H9 (cell line): ENCODE measurements around the gene RPL18. TPM values are rescaled to one million over a fixed set of nuclear protein-coding genes. Genes with fewer than 3 reads are reported as not detected.
A peak's percentile ranks its signal among the peaks of the same experiment; 100 is the strongest.

Experiments used
- DNase-seq: peaks from one replicate; pipeline ENCODE4 v3.0.0-alpha.2; 2017
- H2AFZ ChIP-seq: one replicate; pipeline ENCODE4 v1.6.1; 2013; ENCODE audit warnings: mild to moderate bottlenecking, low read length, control low read depth, moderate library complexity
- H2AK5ac ChIP-seq: 2 replicates; pipeline ENCODE4 v1.6.1; 2013; ENCODE audit warnings: low read length, control low read depth, mixed read lengths; ENCODE audit not compliant: insufficient read length
- H2BK120ac ChIP-seq: one replicate; pipeline ENCODE4 v1.6.1; 2013; ENCODE audit warnings: low read depth, mild to moderate bottlenecking, low read length, control low read depth, inconsistent platforms; ENCODE audit not compliant: poor library complexity, severe bottlenecking
- H2BK12ac ChIP-seq: 2 replicates; pipeline ENCODE4 v1.6.1; 2013; ENCODE audit warnings: low read length, control low read depth, mixed read lengths, low read depth; ENCODE audit not compliant: insufficient read length
- H2BK15ac ChIP-seq: 2 replicates; pipeline ENCODE4 v1.6.1; 2013; ENCODE audit warnings: low read depth, low read length, control low read depth
- H2BK20ac ChIP-seq: one replicate; pipeline ENCODE4 v1.6.1; 2013; ENCODE audit warnings: low read depth, mild to moderate bottlenecking, low read length, control low read depth, inconsistent platforms; ENCODE audit not compliant: poor library complexity, severe bottlenecking
- H2BK5ac ChIP-seq: 2 replicates; pipeline ENCODE4 v1.6.1; 2013; ENCODE audit warnings: low read length, control low read depth, mixed read lengths; ENCODE audit not compliant: insufficient read length
- H3K14ac ChIP-seq: 2 replicates; pipeline ENCODE4 v1.6.1; 2013; ENCODE audit warnings: low read length, control low read depth; ENCODE audit not compliant: insufficient read depth
- H3K18ac ChIP-seq: 2 replicates; pipeline ENCODE4 v1.6.1; 2013; ENCODE audit warnings: low read depth, mild to moderate bottlenecking, mixed read lengths, low read length, control low read depth; ENCODE audit not compliant: insufficient read length
- H3K23ac ChIP-seq: 2 replicates; pipeline ENCODE4 v1.6.1; 2013; ENCODE audit warnings: low read length, control low read depth, mixed read lengths, low read depth; ENCODE audit not compliant: insufficient read length
- H3K23me2 ChIP-seq: 2 replicates; pipeline ENCODE4 v1.6.1; 2013; ENCODE audit warnings: low read depth, mild to moderate bottlenecking, mixed read lengths, low read length, control low read depth; ENCODE audit not compliant: insufficient read length, poor library complexity, severe bottlenecking
- H3K27ac ChIP-seq: 2 replicates; pipeline ENCODE4 v1.5.1; 2013; ENCODE audit warnings: low read length, control low read depth, mixed read lengths, low read depth; ENCODE audit not compliant: insufficient read length
- H3K27me3 ChIP-seq: 2 replicates; pipeline ENCODE4 v1.6.1; 2013; ENCODE audit warnings: low read length, control low read depth, inconsistent platforms; ENCODE audit not compliant: insufficient read depth
- H3K4ac ChIP-seq: 2 replicates; pipeline ENCODE4 v1.6.1; 2013; ENCODE audit warnings: low read depth, mild to moderate bottlenecking, control low read depth, inconsistent platforms, low read length, moderate library complexity
- H3K4me1 ChIP-seq: 2 replicates; pipeline ENCODE4 v1.6.1; 2013; ENCODE audit warnings: low read length, control low read depth, inconsistent platforms; ENCODE audit not compliant: insufficient read depth
- H3K4me2 ChIP-seq: 2 replicates; pipeline ENCODE4 v1.6.1; 2013; ENCODE audit warnings: low read length, control low read depth, mixed read lengths; ENCODE audit not compliant: insufficient read length, insufficient read depth
- H3K56ac ChIP-seq: 2 replicates; pipeline ENCODE4 v1.6.1; 2013; ENCODE audit warnings: low read depth, mild to moderate bottlenecking, mixed read lengths, low read length, control low read depth; ENCODE audit not compliant: insufficient read length
- H3K79me1 ChIP-seq: 2 replicates; pipeline ENCODE4 v1.6.1; 2013; ENCODE audit warnings: low read depth, mild to moderate bottlenecking, moderate library complexity, low read length, control low read depth, inconsistent platforms; ENCODE audit not compliant: insufficient read depth, poor library complexity, severe bottlenecking
- H3K79me2 ChIP-seq: 2 replicates; pipeline ENCODE4 v1.6.1; 2013; ENCODE audit warnings: low read length, control low read depth, inconsistent platforms; ENCODE audit not compliant: insufficient read depth
- H3K9ac ChIP-seq: 2 replicates; pipeline ENCODE4 v1.6.1; 2013; ENCODE audit warnings: low read length, control low read depth, mixed read lengths; ENCODE audit not compliant: insufficient read length; ENCODE audit errors: extremely low read depth
- H3K9me3 ChIP-seq: one replicate; pipeline ENCODE4 v1.6.1; 2013; ENCODE audit warnings: low read depth, low read length, inconsistent platforms; ENCODE audit not compliant: control insufficient read depth
- H3T11ph ChIP-seq: one replicate; pipeline ENCODE4 v1.6.1; 2013; ENCODE audit warnings: mild to moderate bottlenecking, low read length, control low read depth, inconsistent platforms
- H4K20me1 ChIP-seq: one replicate; pipeline ENCODE4 v1.6.1; 2013; ENCODE audit not compliant: control insufficient read depth, insufficient read length, insufficient read depth
- H4K5ac ChIP-seq: 2 replicates; pipeline ENCODE4 v1.6.1; 2013; ENCODE audit warnings: low read depth, mild to moderate bottlenecking, mixed read lengths, low read length, control low read depth; ENCODE audit not compliant: insufficient read length
- H4K8ac ChIP-seq: replicated peaks from 2 replicates; pipeline ENCODE4 v1.6.1; 2013; ENCODE audit warnings: low read length, control low read depth, mixed read lengths, low read depth; ENCODE audit not compliant: insufficient read length
- H4K91ac ChIP-seq: 2 replicates; pipeline ENCODE4 v1.6.1; 2013; ENCODE audit warnings: low read depth, mild to moderate bottlenecking, moderate library complexity, mixed read lengths, low read length, control low read depth; ENCODE audit not compliant: insufficient read length
- H3K27ac Mint-ChIP-seq, 3 experiments: 2 replicates in 2 of 3; 3 replicates in 1 of 3; pipeline ENCODE4 v1.8.0; 2020 to 2021; ENCODE audit warnings: mixed read lengths in 3 of 3, mild to moderate bottlenecking in 1 of 3, moderate library complexity in 1 of 3
- H3K27me3 Mint-ChIP-seq: 2 replicates; pipeline ENCODE4 v1.8.0; 2021; ENCODE audit warnings: low read depth, mild to moderate bottlenecking, moderate library complexity, mixed read lengths
- H3K36me3 Mint-ChIP-seq, 3 experiments: 2 replicates in 2 of 3; 3 replicates in 1 of 3; pipeline ENCODE4 v1.8.0; 2020 to 2021; ENCODE audit warnings: low read depth in 3 of 3, mixed read lengths in 3 of 3; ENCODE audit not compliant: insufficient read depth in 1 of 3
- H3K4me1 Mint-ChIP-seq, 2 experiments: 2 replicates each; pipeline ENCODE4 v1.8.0; 2020; ENCODE audit warnings: mixed read lengths in 2 of 2
- H3K4me3 Mint-ChIP-seq, 2 experiments: 2 replicates in 1 of 2; 3 replicates in 1 of 2; pipeline ENCODE4 v1.8.0; 2020 to 2021; ENCODE audit warnings: mild to moderate bottlenecking in 2 of 2, mixed read lengths in 2 of 2, moderate library complexity in 1 of 2
- H3K9me3 Mint-ChIP-seq, 2 experiments: 2 replicates in 1 of 2; 3 replicates in 1 of 2; pipeline ENCODE4 v1.8.0; 2020; ENCODE audit warnings: mild to moderate bottlenecking in 2 of 2, mixed read lengths in 2 of 2, moderate library complexity in 1 of 2
- WGBS: extraction: QIAGEN DNeasy Blood & Tissue Kit; methylation state at CpG from one replicate; pipeline ENCODE4 v1.1.7; 2013; ENCODE audit warnings: missing lambda C conversion rate, low lambda C conversion rate, mixed read lengths; ENCODE audit not compliant: insufficient read length; ENCODE audit errors: extremely low coverage; 5-methylcytosine and 5-hydroxymethylcytosine counted together
- total RNA-seq: library from RNA; stranded (reverse); gene quantifications from 2 replicates; pipeline ENCODE4 v1.2.1, GENCODE V29; 2021
- TF ChIP-seq, protein P1 (sequence below): fragments of 200-600 bp; sonication (generic); conservative IDR thresholded peaks from 3 replicates; pipeline ENCODE4 v1.8.0; 2021; ENCODE audit warnings: antibody characterized with exemption, mild to moderate bottlenecking

The RPL18 gene
- total RNA-seq, 1 experiment from 2014 or later, result 1,855 TPM

DNA sequence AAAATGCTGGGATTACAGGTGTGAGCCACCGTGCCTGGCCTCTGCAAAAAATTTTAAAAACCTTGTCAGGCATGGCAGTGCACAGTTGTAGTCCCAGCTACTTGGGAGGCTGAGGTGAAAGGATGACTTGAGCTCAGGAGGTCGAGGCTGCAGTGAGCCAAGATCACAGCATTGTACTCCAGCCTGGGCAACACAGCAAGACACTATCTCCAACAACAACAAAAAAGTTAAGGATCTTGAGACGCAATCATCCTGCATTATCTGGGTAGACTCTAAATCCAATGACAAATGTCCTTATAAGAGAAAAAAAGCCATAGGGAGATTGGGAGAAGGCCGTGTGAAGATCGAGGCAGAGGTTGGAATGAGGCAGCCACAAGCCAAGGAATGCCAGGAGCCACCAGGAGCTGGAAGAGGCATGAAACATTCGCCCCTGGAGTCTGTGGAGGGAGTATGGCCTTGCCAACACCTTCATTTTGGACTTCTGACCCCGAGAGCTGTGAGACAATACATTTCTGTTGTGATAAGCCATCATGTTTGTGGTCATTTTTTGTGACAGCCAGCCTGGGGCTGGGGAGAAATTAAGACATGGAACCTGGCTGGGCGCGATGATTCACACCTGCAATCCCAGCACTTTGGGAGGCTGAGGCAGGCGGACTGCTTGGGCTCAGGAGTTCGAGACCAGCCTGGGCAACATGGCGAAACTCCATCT lies 32.1 kb upstream of the RPL18 start:
- Histone ChIP-seq H2BK120ac (no peak overlapping the region), H2BK5ac (no peak overlapping the region), H3K27ac (no peak overlapping the region), H3K18ac (no peak overlapping the region), H3K27me3 (no peaks in the 10 kb centered on the region), H3K4ac (no peak overlapping the region), H3K79me1 (no peaks in the 10 kb centered on the region), H3K4me1 (no peaks in the 10 kb centered on the region), H4K91ac (no peak overlapping the region), H3K14ac (no peak overlapping the region), H2BK15ac (peak overlapping the region; percentile 12; the same call in 1 of the 2 replicates), H3K9ac (no peak overlapping the region), H4K20me1 (no peaks in the 10 kb centered on the region), H3K79me2 (no peaks in the 10 kb centered on the region), H2AFZ (no peak overlapping the region), H4K5ac (no peak overlapping the region), H3T11ph (no peak overlapping the region), H2AK5ac (no peak overlapping the region), H3K9me3 (no peaks in the 10 kb centered on the region), H2BK12ac (no peak overlapping the region), H4K8ac (no peak overlapping the region), H2BK20ac (no peak overlapping the region), H3K23ac (no peak overlapping the region), H3K23me2 (peaks cover under 1% of the 10 kb centered on the region), H3K56ac (no peak overlapping the region), H3K4me2 (no peak overlapping the region)
- peaks cover 5% of the 10 kb centered on the region for H3K27me3 Mint-ChIP-seq
- no peak overlapping the region for H3K4me3 Mint-ChIP-seq
- no peak overlapping the region for H3K27ac Mint-ChIP-seq
- WGBS, result no CpG with 5 or more reads among the region's 12 CpGs
- H3K36me3 Mint-ChIP-seq, result peaks cover 0 to 5% (median 0%) of the 10 kb centered on the region in 3 experiments; a peak in 2 of 7 replicates
- peaks cover 14 to 15% of the 10 kb centered on the region in 2 experiments for H3K4me1 Mint-ChIP-seq
- TF ChIP-seq, protein P1, sequence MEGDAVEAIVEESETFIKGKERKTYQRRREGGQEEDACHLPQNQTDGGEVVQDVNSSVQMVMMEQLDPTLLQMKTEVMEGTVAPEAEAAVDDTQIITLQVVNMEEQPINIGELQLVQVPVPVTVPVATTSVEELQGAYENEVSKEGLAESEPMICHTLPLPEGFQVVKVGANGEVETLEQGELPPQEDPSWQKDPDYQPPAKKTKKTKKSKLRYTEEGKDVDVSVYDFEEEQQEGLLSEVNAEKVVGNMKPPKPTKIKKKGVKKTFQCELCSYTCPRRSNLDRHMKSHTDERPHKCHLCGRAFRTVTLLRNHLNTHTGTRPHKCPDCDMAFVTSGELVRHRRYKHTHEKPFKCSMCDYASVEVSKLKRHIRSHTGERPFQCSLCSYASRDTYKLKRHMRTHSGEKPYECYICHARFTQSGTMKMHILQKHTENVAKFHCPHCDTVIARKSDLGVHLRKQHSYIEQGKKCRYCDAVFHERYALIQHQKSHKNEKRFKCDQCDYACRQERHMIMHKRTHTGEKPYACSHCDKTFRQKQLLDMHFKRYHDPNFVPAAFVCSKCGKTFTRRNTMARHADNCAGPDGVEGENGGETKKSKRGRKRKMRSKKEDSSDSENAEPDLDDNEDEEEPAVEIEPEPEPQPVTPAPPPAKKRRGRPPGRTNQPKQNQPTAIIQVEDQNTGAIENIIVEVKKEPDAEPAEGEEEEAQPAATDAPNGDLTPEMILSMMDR, result no peak
- no peak for DNase-seq
- H3K9me3 Mint-ChIP-seq, result peaks cover 0 to 4% of the 10 kb centered on the region in 2 experiments; a peak in 2 of 5 replicates
